Subcutaneous abdominal adipose tissue (tissue), 5 donors: ENCODE results near the gene G3BP2.

ENCODE experiments used
- H3K27ac ChIP-seq: one replicate; pipeline ENCODE4 v1.7.0; 2013; ENCODE audit warnings: low read depth, mild to moderate bottlenecking, inconsistent platforms, low read length, moderate library complexity
- H3K27me3 ChIP-seq, 5 donors: one replicate each; pipeline ENCODE4 v1.7.0; 2013; ENCODE audit warnings: low read length in 5 of 5, inconsistent platforms in 1 of 5; ENCODE audit not compliant: control insufficient read depth in 5 of 5, insufficient read depth in 4 of 5
- H3K36me3 ChIP-seq, 5 donors: one replicate each; pipeline ENCODE4 v1.7.0; 2013; ENCODE audit warnings: low read length in 5 of 5; ENCODE audit not compliant: control insufficient read depth in 5 of 5, insufficient read depth in 5 of 5
- H3K4me1 ChIP-seq, 5 donors: one replicate each; pipeline ENCODE4 v1.7.0; 2013; ENCODE audit warnings: low read length in 5 of 5, mild to moderate bottlenecking in 3 of 5, moderate library complexity in 1 of 5; ENCODE audit not compliant: control insufficient read depth in 5 of 5, insufficient read depth in 5 of 5
- H3K4me3 ChIP-seq, 5 donors: one replicate each; pipeline ENCODE4 v1.7.0; 2013; ENCODE audit warnings: low read length in 5 of 5, low read depth in 1 of 5
- H3K9ac ChIP-seq, 5 donors: one replicate each; pipeline ENCODE4 v1.7.0; 2013; ENCODE audit warnings: low read length in 5 of 5, mild to moderate bottlenecking in 4 of 5, moderate library complexity in 3 of 5
- H3K9me3 ChIP-seq, 5 donors: one replicate each; pipeline ENCODE4 v1.7.0; 2013; ENCODE audit warnings: low read length in 5 of 5; ENCODE audit not compliant: control insufficient read depth in 5 of 5
- donor health status: healthy.
- donor health status: healthy.
- donor health status: healthy.
- donor health status: healthy.
- donor health status: healthy.

G3BP2 gene

GRCh38 chr4:75685546-75686189 is 12.5 kb upstream of the G3BP2 start:
- Histone ChIP-seq H3K36me3 (no peaks in the 10 kb centered on the region), H3K9me3 (no peaks in the 10 kb centered on the region), H3K9ac (no peak overlapping the region), H3K27me3 (no peaks in the 10 kb centered on the region), H3K27ac (no peak overlapping the region), H3K4me1 (no peaks in the 10 kb centered on the region), H3K4me3 (no peak overlapping the region)

- H3K27me3 ChIP-seq: no peaks in the 10 kb centered on the region
- H3K4me1 ChIP-seq: no peaks in the 10 kb centered on the region
- H3K4me3 ChIP-seq: no peak overlapping the region
- H3K27ac ChIP-seq: no peak overlapping the region
- no peak overlapping the region for H3K9ac ChIP-seq
- no peaks in the 10 kb centered on the region for H3K9me3 ChIP-seq
- H3K36me3 ChIP-seq: no peaks in the 10 kb centered on the region
Measured at GRCh38 chr4:75683482-75684155, 10.4 kb upstream of the G3BP2 start.

GRCh38 chr4:75679876-75680575 is 6.8 kb upstream of the G3BP2 start:
- H3K27ac ChIP-seq: no peak overlapping the region
- H3K36me3 ChIP-seq: no peaks in the 10 kb centered on the region
- H3K4me1 ChIP-seq: no peaks in the 10 kb centered on the region
- H3K4me3 ChIP-seq: no peak overlapping the region
- no peak overlapping the region for H3K9ac ChIP-seq
- H3K9me3 ChIP-seq: no peaks in the 10 kb centered on the region
- H3K27me3 ChIP-seq: no peaks in the 10 kb centered on the region

- Histone ChIP-seq H3K4me1 (peaks cover 1 to 4% (median 3%) of the 10 kb centered on the region in 5 donors), H3K9ac (no peak overlapping the region), H3K4me3 (no peak overlapping the region), H3K27me3 (no peaks in the 10 kb centered on the region), H3K9me3 (no peaks in the 10 kb centered on the region), H3K27ac (no peak overlapping the region), H3K36me3 (no peaks in the 10 kb centered on the region)
Measured at GRCh38 chr4:75678965-75679364, 5.8 kb upstream of the G3BP2 start.

- Histone ChIP-seq H3K4me3 (no peak overlapping the region), H3K4me1 (peaks cover 4 to 9% (median 7%) of the 10 kb centered on the region in 5 donors), H3K9ac (no peak overlapping the region), H3K27ac (no peak overlapping the region), H3K27me3 (no peaks in the 10 kb centered on the region), H3K9me3 (no peaks in the 10 kb centered on the region), H3K36me3 (no peaks in the 10 kb centered on the region)
Measured at GRCh38 chr4:75678473-75678872, 5.3 kb upstream of the G3BP2 start.

- no peaks in the 10 kb centered on the region for H3K27me3 ChIP-seq
- H3K4me1 ChIP-seq: peaks cover 7 to 31% (median 22%) of the 10 kb centered on the region in 5 donors
- no peak overlapping the region for H3K4me3 ChIP-seq
- no peak overlapping the region for H3K27ac ChIP-seq
- no peaks in the 10 kb centered on the region for H3K36me3 ChIP-seq
- H3K9ac ChIP-seq: no peak overlapping the region
- H3K9me3 ChIP-seq: no peaks in the 10 kb centered on the region
Measured at GRCh38 chr4:75675004-75675531, 1.9 kb upstream of the G3BP2 start.

- Histone ChIP-seq H3K4me1 (peaks cover 7 to 31% (median 24%) of the 10 kb centered on the region in 5 donors), H3K36me3 (no peaks in the 10 kb centered on the region), H3K9ac (peak overlapping the region; percentile 79 to 94 (median 85)), H3K27me3 (no peaks in the 10 kb centered on the region), H3K9me3 (no peaks in the 10 kb centered on the region), H3K4me3 (peak overlapping the region; percentile 81 to 100 (median 99)), H3K27ac (peak overlapping the region; percentile 95)
Measured at GRCh38 chr4:75673959-75674328, 733 bp upstream of the G3BP2 start.

GRCh38 chr4:75672461-75673026 is 667 bp downstream of the G3BP2 start:
- H3K4me3 ChIP-seq: peak overlapping the region; percentile 94 to 100 (median 99)
- peak overlapping the region; percentile 84 to 96 (median 92) for H3K9ac ChIP-seq
- H3K4me1 ChIP-seq: peaks cover 7 to 31% (median 24%) of the 10 kb centered on the region in 5 donors
- no peaks in the 10 kb centered on the region for H3K27me3 ChIP-seq
- H3K27ac ChIP-seq: peak overlapping the region; percentile 95
- no peaks in the 10 kb centered on the region for H3K36me3 ChIP-seq
- no peaks in the 10 kb centered on the region for H3K9me3 ChIP-seq

GRCh38 chr4:75671802-75672421 is 1.3 kb downstream of the G3BP2 start:
- Histone ChIP-seq H3K4me1 (peaks cover 7 to 31% (median 24%) of the 10 kb centered on the region in 5 donors), H3K9ac (peak overlapping the region; percentile 84 to 96 (median 92)), H3K4me3 (peak overlapping the region; percentile 94 to 100 (median 99)), H3K9me3 (no peaks in the 10 kb centered on the region), H3K27ac (peak overlapping the region; percentile 95), H3K36me3 (no peaks in the 10 kb centered on the region), H3K27me3 (no peaks in the 10 kb centered on the region)
